HEK293 (cell line): ENCODE data around the gene TIE1.

ENCODE experiments used
- CTCF ChIA-PET: fragments of 350-600 bp; formaldehyde crosslinking; extraction: SDS; loops from one replicate; lab custom pipeline; 2021; ENCODE audit warnings: antibody characterized with exemption; lab: Yijun Ruan, JAX
- POLR2A ChIA-PET: fragments of 300-600 bp; formaldehyde crosslinking; extraction: SDS; loops from one replicate; lab custom pipeline; 2020; ENCODE audit warnings: antibody characterized with exemption, inconsistent platforms; lab: Yijun Ruan, JAX
- H3K27ac ChIP-seq: fragments of 200-500 bp; sonication (Bioruptor generic); 2 replicates; pipeline ENCODE4 v1.5.1; 2014; ENCODE audit warnings: low read depth, low read length, control low read depth, inconsistent platforms; ENCODE audit errors: extremely low read depth
- H3K36me3 ChIP-seq, 2 experiments: fragments of 200-500 bp in 1 of 2; sonication (Bioruptor generic) in 1 of 2; 1 replicate in 1 of 2; 2 replicates in 1 of 2; pipeline ENCODE4 v1.5.1; 2014 to 2017; ENCODE audit warnings: inconsistent platforms in 2 of 2, low read length in 2 of 2; ENCODE audit not compliant: control insufficient read depth in 2 of 2, insufficient read depth in 1 of 2
- H3K4me1 ChIP-seq: fragments of 200-500 bp; sonication (Bioruptor generic); 2 replicates; pipeline ENCODE4 v1.5.1; 2014; ENCODE audit warnings: mild to moderate bottlenecking, low read length, inconsistent platforms; ENCODE audit not compliant: control insufficient read depth, insufficient read depth
- H3K4me3 ChIP-seq: 2 replicates; pipeline ENCODE4 v1.5.1; 2011; ENCODE audit warnings: low read depth, mild to moderate bottlenecking, control low read depth, low read length, moderate library complexity
- H3K9me3 ChIP-seq: fragments of 200-500 bp; sonication (Bioruptor generic); 2 replicates; pipeline ENCODE4 v1.5.1; 2014; ENCODE audit warnings: low read depth, low read length, inconsistent platforms; ENCODE audit not compliant: control insufficient read depth, insufficient read depth
- CTCF ChIP-seq: fragments of 450-650 bp; formaldehyde crosslinking; IDR thresholded peaks from 2 replicates; pipeline ENCODE4 v1.5.1; 2016; ENCODE audit warnings: missing biosample characterization, missing genetic modification characterization
- EGR2 ChIP-seq: fragments of 450-650 bp; formaldehyde crosslinking; IDR thresholded peaks from 2 replicates; pipeline ENCODE4 v1.5.1; 2016; ENCODE audit warnings: low read depth, missing biosample characterization, missing genetic modification characterization
- KLF1 ChIP-seq: fragments of 450-650 bp; formaldehyde crosslinking; IDR thresholded peaks from 2 replicates; pipeline ENCODE4 v1.5.1; 2016; ENCODE audit warnings: missing biosample characterization, missing genetic modification characterization
- KLF8 ChIP-seq: fragments of 450-650 bp; formaldehyde crosslinking; IDR thresholded peaks from 2 replicates; pipeline ENCODE4 v1.5.1; 2016; ENCODE audit warnings: missing biosample characterization, missing genetic modification characterization
- PATZ1 ChIP-seq: fragments of 450-650 bp; formaldehyde crosslinking; IDR thresholded peaks from 2 replicates; pipeline ENCODE4 v1.5.1; 2016; ENCODE audit warnings: missing biosample characterization, missing genetic modification characterization
- PRDM2 ChIP-seq: fragments of 450-650 bp; formaldehyde crosslinking; IDR thresholded peaks from 2 replicates; pipeline ENCODE4 v1.5.1; 2016; ENCODE audit warnings: missing biosample characterization, missing genetic modification characterization, borderline replicate concordance
- RBAK ChIP-seq: fragments of 450-650 bp; formaldehyde crosslinking; IDR thresholded peaks from 2 replicates; pipeline ENCODE4 v1.5.1; 2016; ENCODE audit warnings: missing biosample characterization, missing genetic modification characterization
- SCRT1 ChIP-seq: fragments of 450-650 bp; formaldehyde crosslinking; IDR thresholded peaks from 2 replicates; pipeline ENCODE4 v1.5.1; 2016; ENCODE audit warnings: missing biosample characterization, missing genetic modification characterization, borderline replicate concordance
- SP2 ChIP-seq: fragments of 450-650 bp; formaldehyde crosslinking; IDR thresholded peaks from 2 replicates; pipeline ENCODE4 v1.5.1; 2016; ENCODE audit warnings: missing biosample characterization, missing genetic modification characterization
- SP3 ChIP-seq: fragments of 450-650 bp; formaldehyde crosslinking; IDR thresholded peaks from 2 replicates; pipeline ENCODE4 v1.5.1; 2016; ENCODE audit warnings: missing biosample characterization, missing genetic modification characterization
- ZBTB20 ChIP-seq: fragments of 450-650 bp; formaldehyde crosslinking; IDR thresholded peaks from 2 replicates; pipeline ENCODE4 v1.5.1; 2016; ENCODE audit warnings: missing biosample characterization, missing genetic modification characterization
- ZBTB26 ChIP-seq: fragments of 450-650 bp; formaldehyde crosslinking; optimal IDR thresholded peaks from 2 replicates; pipeline ENCODE3; 2016; ENCODE audit warnings: missing biosample characterization, mild to moderate bottlenecking, missing genetic modification characterization
- ZBTB48 ChIP-seq: fragments of 450-650 bp; formaldehyde crosslinking; IDR thresholded peaks from 2 replicates; pipeline ENCODE4 v1.5.1; 2016; ENCODE audit warnings: missing biosample characterization, missing genetic modification characterization
- ZFHX2 ChIP-seq: fragments of 450-650 bp; formaldehyde crosslinking; conservative IDR thresholded peaks from 2 replicates; pipeline ENCODE4 v1.5.1; 2016; ENCODE audit warnings: missing biosample characterization, missing genetic modification characterization
- ZNF121 ChIP-seq: fragments of 450-650 bp; formaldehyde crosslinking; IDR thresholded peaks from 2 replicates; pipeline ENCODE4 v1.5.1; 2016; ENCODE audit warnings: missing biosample characterization, missing genetic modification characterization
- ZNF157 ChIP-seq: fragments of 450-650 bp; formaldehyde crosslinking; IDR thresholded peaks from 2 replicates; pipeline ENCODE4 v1.5.1; 2016; ENCODE audit warnings: missing biosample characterization, missing genetic modification characterization
- ZNF423 ChIP-seq: fragments of 450-650 bp; formaldehyde crosslinking; IDR thresholded peaks from 2 replicates; pipeline ENCODE4 v1.5.1; 2016; ENCODE audit warnings: missing biosample characterization, missing genetic modification characterization
- TF ChIP-seq, protein P1 (sequence below): fragments of 450-650 bp; formaldehyde crosslinking; IDR thresholded peaks from 2 replicates; pipeline ENCODE4 v1.5.1; 2016; ENCODE audit warnings: missing biosample characterization, missing genetic modification characterization
- TF ChIP-seq, protein P2 (sequence below): fragments of 450-650 bp; IDR thresholded peaks from 2 replicates; pipeline ENCODE4 v1.5.1; 2018; ENCODE audit warnings: missing biosample characterization, missing genetic modification characterization
- TF ChIP-seq, protein P3 (sequence below): fragments of 450-650 bp; formaldehyde crosslinking; IDR thresholded peaks from 2 replicates; pipeline ENCODE4 v1.5.1; 2017; ENCODE audit warnings: missing biosample characterization, missing genetic modification characterization

The TIE1 gene

GRCh38 chr1:43367026-43367903 lies 66.5 kb downstream of the TIE1 start:
- peaks cover 5 to 37% of the 10 kb centered on the region in 2 experiments; a peak in 2 of 3 replicates for H3K36me3 ChIP-seq
- no peaks in the 10 kb centered on the region for H3K9me3 ChIP-seq
- peak overlapping the region; percentile 75 for H3K27ac ChIP-seq
- H3K4me3 ChIP-seq: peak overlapping the region; percentile 51
- peaks cover 8% of the 10 kb centered on the region; the same call in 1 of the 2 replicates for H3K4me1 ChIP-seq
- TF ChIP-seq RBAK (tag by site-specific recombination): no peak
- no peak for TF ChIP-seq PRDM2 (tag by site-specific recombination)
- TF ChIP-seq, protein P1, sequence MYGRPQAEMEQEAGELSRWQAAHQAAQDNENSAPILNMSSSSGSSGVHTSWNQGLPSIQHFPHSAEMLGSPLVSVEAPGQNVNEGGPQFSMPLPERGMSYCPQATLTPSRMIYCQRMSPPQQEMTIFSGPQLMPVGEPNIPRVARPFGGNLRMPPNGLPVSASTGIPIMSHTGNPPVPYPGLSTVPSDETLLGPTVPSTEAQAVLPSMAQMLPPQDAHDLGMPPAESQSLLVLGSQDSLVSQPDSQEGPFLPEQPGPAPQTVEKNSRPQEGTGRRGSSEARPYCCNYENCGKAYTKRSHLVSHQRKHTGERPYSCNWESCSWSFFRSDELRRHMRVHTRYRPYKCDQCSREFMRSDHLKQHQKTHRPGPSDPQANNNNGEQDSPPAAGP (tag by site-specific recombination): peak; percentile 17; the same call in 1 of the 2 replicates
- peak; percentile 83 for TF ChIP-seq ZBTB20 (tag by site-specific recombination)
- peak; percentile 90 for TF ChIP-seq ZFHX2
- TF ChIP-seq ZBTB48 (tag by site-specific recombination): peak; percentile 9; the same call in 1 of the 2 replicates
- TF ChIP-seq EGR2 (tag by site-specific recombination): peak; percentile 88
- peak; percentile 9 for TF ChIP-seq PATZ1 (tag by site-specific recombination)
- TF ChIP-seq ZBTB26 (tag by site-specific recombination): peak; percentile 30
- TF ChIP-seq, protein P2, sequence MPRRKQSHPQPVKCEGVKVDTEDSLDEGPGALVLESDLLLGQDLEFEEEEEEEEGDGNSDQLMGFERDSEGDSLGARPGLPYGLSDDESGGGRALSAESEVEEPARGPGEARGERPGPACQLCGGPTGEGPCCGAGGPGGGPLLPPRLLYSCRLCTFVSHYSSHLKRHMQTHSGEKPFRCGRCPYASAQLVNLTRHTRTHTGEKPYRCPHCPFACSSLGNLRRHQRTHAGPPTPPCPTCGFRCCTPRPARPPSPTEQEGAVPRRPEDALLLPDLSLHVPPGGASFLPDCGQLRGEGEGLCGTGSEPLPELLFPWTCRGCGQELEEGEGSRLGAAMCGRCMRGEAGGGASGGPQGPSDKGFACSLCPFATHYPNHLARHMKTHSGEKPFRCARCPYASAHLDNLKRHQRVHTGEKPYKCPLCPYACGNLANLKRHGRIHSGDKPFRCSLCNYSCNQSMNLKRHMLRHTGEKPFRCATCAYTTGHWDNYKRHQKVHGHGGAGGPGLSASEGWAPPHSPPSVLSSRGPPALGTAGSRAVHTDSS (tag by site-specific recombination): no peak
- no peak for TF ChIP-seq ZNF157
- TF ChIP-seq SCRT1 (tag by site-specific recombination): no peak
- TF ChIP-seq, protein P3, sequence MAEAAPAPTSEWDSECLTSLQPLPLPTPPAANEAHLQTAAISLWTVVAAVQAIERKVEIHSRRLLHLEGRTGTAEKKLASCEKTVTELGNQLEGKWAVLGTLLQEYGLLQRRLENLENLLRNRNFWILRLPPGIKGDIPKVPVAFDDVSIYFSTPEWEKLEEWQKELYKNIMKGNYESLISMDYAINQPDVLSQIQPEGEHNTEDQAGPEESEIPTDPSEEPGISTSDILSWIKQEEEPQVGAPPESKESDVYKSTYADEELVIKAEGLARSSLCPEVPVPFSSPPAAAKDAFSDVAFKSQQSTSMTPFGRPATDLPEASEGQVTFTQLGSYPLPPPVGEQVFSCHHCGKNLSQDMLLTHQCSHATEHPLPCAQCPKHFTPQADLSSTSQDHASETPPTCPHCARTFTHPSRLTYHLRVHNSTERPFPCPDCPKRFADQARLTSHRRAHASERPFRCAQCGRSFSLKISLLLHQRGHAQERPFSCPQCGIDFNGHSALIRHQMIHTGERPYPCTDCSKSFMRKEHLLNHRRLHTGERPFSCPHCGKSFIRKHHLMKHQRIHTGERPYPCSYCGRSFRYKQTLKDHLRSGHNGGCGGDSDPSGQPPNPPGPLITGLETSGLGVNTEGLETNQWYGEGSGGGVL (tag by site-specific recombination): peak; percentile 93
- TF ChIP-seq CTCF (tag by site-specific recombination): no peak
- peak; percentile 98 for TF ChIP-seq KLF1
- TF ChIP-seq KLF8: 0 out of 2 replicates have a peak, but pooled peaks have one; percentile 37
- peak; percentile 70 for TF ChIP-seq SP2 (tag by site-specific recombination)
- peak; percentile 62 for TF ChIP-seq ZNF423 (tag by site-specific recombination)
- TF ChIP-seq ZNF121 (tag by site-specific recombination): no peak
- TF ChIP-seq SP3 (tag by site-specific recombination): peak; percentile 90
- TF ChIP-seq, all 188 proteins: peak for 13
- POLR2A ChIA-PET: interaction anchor here (0.5 to 2.7 kb wide), 11 partner anchors 9 to 357 kb away, joined by 3 to 34 read pairs (median 4); partner anchors contain the start of genes CDC20, MED8, ST3GAL3 and SZT2
- CTCF ChIA-PET: interaction anchor here (0.6 to 1.6 kb wide), 6 partner anchors 9 to 377 kb away, joined by 3 to 8 read pairs (median 3); partner anchors contain the start of gene CDC20
